K562 (cell line): ENCODE data around the gene CBLC. TPM values are rescaled to one million over a fixed set of nuclear protein-coding genes. Genes with fewer than 3 reads are reported as not detected.

Experiments
- CHD2 ChIP-seq: IDR thresholded peaks from 2 replicates; pipeline ENCODE4 v1.6.1; 2011; ENCODE audit warnings: low read depth, low read length
- CHD4 ChIP-seq: fragments of 200-600 bp; sonication (generic); IDR thresholded peaks from 3 replicates; pipeline ENCODE4 v1.6.1; 2012; ENCODE audit warnings: low read depth, mild to moderate bottlenecking, mixed read lengths, low read length, inconsistent platforms; ENCODE audit not compliant: insufficient read depth, insufficient replicate concordance, poor library complexity, severe bottlenecking
- CREM ChIP-seq: IDR thresholded peaks from 2 replicates; pipeline ENCODE4 v1.6.1; 2014; ENCODE audit warnings: antibody characterized with exemption, low read depth
- DMBX1 ChIP-seq: fragments of 250-450 bp; sonication (Bioruptor Pico); IDR thresholded peaks from 2 replicates; pipeline ENCODE4 v1.8.0; 2022; ENCODE audit warnings: inconsistent platforms, mild to moderate bottlenecking, moderate library complexity, borderline replicate concordance
- ETV1 ChIP-seq: fragments of 450-650 bp; conservative IDR thresholded peaks from 2 replicates; pipeline ENCODE4 v1.6.1; 2016; ENCODE audit warnings: missing genetic modification characterization, control low read depth, low read depth, missing compliant biosample characterization
- FOSL1 ChIP-seq: fragments of 200-800 bp; sonication (Bioruptor generic); conservative IDR thresholded peaks from 2 replicates; pipeline ENCODE4 v1.6.1; 2016; ENCODE audit warnings: missing genetic modification characterization, missing compliant biosample characterization
- MAZ ChIP-seq, 2 experiments: fragments of 450-650 bp in 1 of 2; sonication (generic) in 1 of 2; formaldehyde crosslinking; IDR thresholded peaks in 1 of 2; conservative IDR thresholded peaks in 1 of 2; 2 replicates each; pipeline versions ENCODE4 v1.4.0 to v1.5.0; 2020; ENCODE audit warnings: mild to moderate bottlenecking in 1 of 2, missing genetic modification reagents in 1 of 2
- MTA1 ChIP-seq: fragments of 450-650 bp; IDR thresholded peaks from 2 replicates; pipeline ENCODE4 v1.6.1; 2017; ENCODE audit warnings: borderline replicate concordance
- MYC ChIP-seq, 2 experiments: fragments of 250-450 bp in 1 of 2; sonication (Bioruptor Pico) in 1 of 2; IDR thresholded peaks; 2 replicates each; pipeline versions ENCODE4 v1.5.1 to v1.6.1; 2012 to 2021; ENCODE audit warnings: low read depth in 2 of 2, borderline replicate concordance in 1 of 2, improper control_type of control experiment in 1 of 2, low read length in 1 of 2, mild to moderate bottlenecking in 1 of 2, moderate library complexity in 1 of 2
- NCOR1 ChIP-seq: fragments of 450-650 bp; IDR thresholded peaks from 2 replicates; pipeline ENCODE4 v1.6.1; 2016; ENCODE audit warnings: mild to moderate bottlenecking, moderate library complexity
- PHTF2 ChIP-seq: fragments of 250-450 bp; sonication (Bioruptor Pico); IDR thresholded peaks from 2 replicates; pipeline ENCODE4 v1.5.0; 2021; ENCODE audit warnings: mild to moderate bottlenecking
- POLR2AphosphoS2 ChIP-seq: IDR thresholded peaks from 2 replicates; pipeline ENCODE4 v1.6.1; 2012; ENCODE audit warnings: low read length, improper control_type of control experiment
- RBFOX2 ChIP-seq: fragments of 200-400 bp; formaldehyde crosslinking; IDR thresholded peaks from 2 replicates; pipeline ENCODE4 v1.6.1; 2017; ENCODE audit warnings: low read depth, mild to moderate bottlenecking, low read length, moderate library complexity
- RBM25 ChIP-seq: fragments of 200-400 bp; formaldehyde crosslinking; IDR thresholded peaks from 2 replicates; pipeline ENCODE4 v1.6.1; 2018; ENCODE audit warnings: low read length, low read depth, moderate library complexity; ENCODE audit not compliant: severe bottlenecking
- STAT5A ChIP-seq: IDR thresholded peaks from 2 replicates; pipeline ENCODE4 v1.6.1; 2012; ENCODE audit warnings: low read length, inconsistent platforms, borderline replicate concordance
- ZBTB17 ChIP-seq: fragments of 450-650 bp; formaldehyde crosslinking; IDR thresholded peaks from 2 replicates; pipeline ENCODE4 v1.4.0; 2020; ENCODE audit warnings: mild to moderate bottlenecking
- ZBTB26 ChIP-seq: fragments of 450-650 bp; formaldehyde crosslinking; IDR thresholded peaks from 2 replicates; pipeline ENCODE4 v1.4.0; 2022; ENCODE audit warnings: missing genetic modification characterization
- ZNF384 ChIP-seq: IDR thresholded peaks from 2 replicates; pipeline ENCODE4 v1.6.1; 2012; ENCODE audit warnings: low read depth, low read length, improper control_type of control experiment
- ZNF707 ChIP-seq: fragments of 250-450 bp; sonication (Bioruptor Pico); conservative IDR thresholded peaks from 2 replicates; pipeline ENCODE4 v1.8.0; 2022; ENCODE audit warnings: inconsistent platforms, mild to moderate bottlenecking, moderate library complexity
- polyA plus RNA-seq, 8 experiments: library from polyadenylated mRNA; depleted of rRNA in 4 of 8; stranded (reverse) in 5 of 8; unstranded in 3 of 8; fragments of >200 nt; fragmentation: Nextera tagmentation in 2 of 8; fragmentation: Illumina TruSeq in 1 of 8; extraction: Ambion mirVana in 2 of 8; extraction: Trizol in 1 of 8; gene quantifications; 2 replicates each; pipeline versions ENCODE4 v1.2.1 to v1.2.3, GENCODE V29; 2011 to 2014; ENCODE audit warnings: inconsistent platforms in 1 of 8, missing spikeins in 1 of 8
- total RNA-seq, 7 experiments: library from RNA; depleted of rRNA in 6 of 7; stranded (reverse); fragments of >200 nt in 6 of 7; fragmentation: Illumina TruSeq in 2 of 7; extraction: Trizol in 2 of 7; gene quantifications; 2 replicates each; pipeline versions ENCODE4 v1.2.1 to v1.2.3, GENCODE V29; 2011 to 2021; ENCODE audit warnings: low replicate concordance in 1 of 7
- TF ChIP-seq, protein P1 (sequence below): fragments of 250-450 bp; sonication (Bioruptor Pico); IDR thresholded peaks from 2 replicates; pipeline ENCODE4 v1.5.0; 2021; ENCODE audit warnings: mild to moderate bottlenecking, borderline replicate concordance
- TF ChIP-seq, protein P2 (sequence below): fragments of 150-350 bp; IDR thresholded peaks from 2 replicates; pipeline ENCODE4 v1.6.1; 2014; ENCODE audit warnings: low read depth, mild to moderate bottlenecking, low read length, borderline replicate concordance

CBLC gene
- total and polyA plus RNA-seq, 9 of the 15 experiments (the other 6 are each of a cell fraction or from before 2014, with no cell fraction given) = 0.09 TPM; not detected in 8

DNA sequence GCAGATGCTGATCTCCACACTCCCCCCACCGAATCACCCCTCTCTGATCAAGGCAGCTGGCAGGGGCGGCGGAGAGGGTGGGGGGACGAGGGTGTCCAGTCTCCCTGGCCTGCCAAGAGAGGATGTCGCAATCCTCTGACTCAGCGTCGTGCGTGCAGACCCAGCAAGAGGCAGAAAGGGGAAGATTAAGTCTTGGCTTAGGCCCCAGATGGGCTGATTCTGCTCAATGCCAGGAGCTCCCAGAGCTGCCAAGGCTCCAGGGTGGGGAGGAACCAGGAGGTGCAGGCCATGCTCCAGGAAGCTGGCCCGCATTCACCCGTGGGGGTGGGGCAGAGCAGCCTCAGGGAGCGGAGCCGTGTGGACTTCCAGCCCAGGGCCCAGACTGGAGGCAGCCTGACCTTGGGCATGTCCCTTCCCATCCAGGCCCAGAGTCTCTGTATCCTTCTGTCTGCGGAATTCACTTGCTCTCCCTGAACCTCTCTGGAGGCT, 35.8 kb upstream of the CBLC start (continued):
- TF ChIP-seq CHD4 (no peak), ZNF384 (no peak), NCOR1 (0 out of 2 replicates have a peak, but pooled peaks have one; percentile 31), ZNF707 (CRISPR knock-in tag) (no peak), MAZ (CRISPR knock-in tag; conservative IDR thresholded peaks at IDR 0.05 in 1 of 2, IDR thresholded peaks at IDR 0.05 in 1 of 2) (peak; percentile 58 to 74), RBFOX2 (peak; percentile 62), FOSL1 (peak; percentile 96), PHTF2 (CRISPR knock-in tag) (no peak), MTA1 (0 out of 2 replicates have a peak, but pooled peaks have one; percentile 38), CHD2 (no peak), POLR2AphosphoS2 (no peak), ZBTB26 (CRISPR knock-in tag) (no peak), ZBTB17 (no peak), ETV1 (tag) (no peak), DMBX1 (CRISPR knock-in tag) (no peak; the same call in 1 of the 2 replicates), CREM (peak; percentile 81), RBM25 (no peak), MYC (IDR thresholded peaks at IDR 0.05; ENCODE audit: low read depth, low read length) (no peak), MYC (CRISPR knock-in tag; IDR thresholded peaks at IDR 0.05; ENCODE audit: borderline replicate concordance, low read depth) (no peak), STAT5A (no peak)
- TF ChIP-seq, protein P1, sequence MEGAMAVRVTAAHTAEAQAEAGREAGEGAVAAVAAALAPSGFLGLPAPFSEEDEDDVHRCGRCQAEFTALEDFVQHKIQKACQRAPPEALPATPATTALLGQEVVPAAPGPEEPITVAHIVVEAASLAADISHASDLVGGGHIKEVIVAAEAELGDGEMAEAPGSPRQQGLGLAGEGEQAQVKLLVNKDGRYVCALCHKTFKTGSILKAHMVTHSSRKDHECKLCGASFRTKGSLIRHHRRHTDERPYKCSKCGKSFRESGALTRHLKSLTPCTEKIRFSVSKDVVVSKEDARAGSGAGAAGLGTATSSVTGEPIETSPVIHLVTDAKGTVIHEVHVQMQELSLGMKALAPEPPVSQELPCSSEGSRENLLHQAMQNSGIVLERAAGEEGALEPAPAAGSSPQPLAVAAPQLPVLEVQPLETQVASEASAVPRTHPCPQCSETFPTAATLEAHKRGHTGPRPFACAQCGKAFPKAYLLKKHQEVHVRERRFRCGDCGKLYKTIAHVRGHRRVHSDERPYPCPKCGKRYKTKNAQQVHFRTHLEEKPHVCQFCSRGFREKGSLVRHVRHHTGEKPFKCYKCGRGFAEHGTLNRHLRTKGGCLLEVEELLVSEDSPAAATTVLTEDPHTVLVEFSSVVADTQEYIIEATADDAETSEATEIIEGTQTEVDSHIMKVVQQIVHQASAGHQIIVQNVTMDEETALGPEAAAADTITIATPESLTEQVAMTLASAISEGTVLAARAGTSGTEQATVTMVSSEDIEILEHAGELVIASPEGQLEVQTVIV = no peak
- TF ChIP-seq, protein P2, sequence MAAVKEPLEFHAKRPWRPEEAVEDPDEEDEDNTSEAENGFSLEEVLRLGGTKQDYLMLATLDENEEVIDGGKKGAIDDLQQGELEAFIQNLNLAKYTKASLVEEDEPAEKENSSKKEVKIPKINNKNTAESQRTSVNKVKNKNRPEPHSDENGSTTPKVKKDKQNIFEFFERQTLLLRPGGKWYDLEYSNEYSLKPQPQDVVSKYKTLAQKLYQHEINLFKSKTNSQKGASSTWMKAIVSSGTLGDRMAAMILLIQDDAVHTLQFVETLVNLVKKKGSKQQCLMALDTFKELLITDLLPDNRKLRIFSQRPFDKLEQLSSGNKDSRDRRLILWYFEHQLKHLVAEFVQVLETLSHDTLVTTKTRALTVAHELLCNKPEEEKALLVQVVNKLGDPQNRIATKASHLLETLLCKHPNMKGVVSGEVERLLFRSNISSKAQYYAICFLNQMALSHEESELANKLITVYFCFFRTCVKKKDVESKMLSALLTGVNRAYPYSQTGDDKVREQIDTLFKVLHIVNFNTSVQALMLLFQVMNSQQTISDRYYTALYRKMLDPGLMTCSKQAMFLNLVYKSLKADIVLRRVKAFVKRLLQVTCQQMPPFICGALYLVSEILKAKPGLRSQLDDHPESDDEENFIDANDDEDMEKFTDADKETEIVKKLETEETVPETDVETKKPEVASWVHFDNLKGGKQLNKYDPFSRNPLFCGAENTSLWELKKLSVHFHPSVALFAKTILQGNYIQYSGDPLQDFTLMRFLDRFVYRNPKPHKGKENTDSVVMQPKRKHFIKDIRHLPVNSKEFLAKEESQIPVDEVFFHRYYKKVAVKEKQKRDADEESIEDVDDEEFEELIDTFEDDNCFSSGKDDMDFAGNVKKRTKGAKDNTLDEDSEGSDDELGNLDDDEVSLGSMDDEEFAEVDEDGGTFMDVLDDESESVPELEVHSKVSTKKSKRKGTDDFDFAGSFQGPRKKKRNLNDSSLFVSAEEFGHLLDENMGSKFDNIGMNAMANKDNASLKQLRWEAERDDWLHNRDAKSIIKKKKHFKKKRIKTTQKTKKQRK = no peak
